Uterus (tissue), 4 donors: ENCODE results near the gene PRKCSH. TPM values are rescaled to one million over a fixed set of nuclear protein-coding genes. Genes with fewer than 3 reads are reported as not detected.

Experiments used
- DNase-seq, 2 donors: peaks; one replicate each; pipeline ENCODE4 v3.0.0-alpha.2; 2019 to 2020
- H3K27ac ChIP-seq, 2 donors: fragments of 200-600 bp; sonication (generic); 1 replicate in 1 of 2; 2 replicates in 1 of 2; pipeline ENCODE4 v1.5.1; 2016 to 2018
- H3K27me3 ChIP-seq, 2 donors: fragments of 200-600 bp; sonication (generic); one replicate each; pipeline ENCODE4 v1.5.1; 2018 to 2019; ENCODE audit warnings: control low read depth in 1 of 2
- H3K36me3 ChIP-seq, 2 donors: fragments of 200-600 bp; sonication (generic); one replicate each; pipeline ENCODE4 v1.5.1; 2019; ENCODE audit warnings: control low read depth in 1 of 2
- H3K4me1 ChIP-seq, 2 donors: fragments of 200-600 bp; sonication (generic); one replicate each; pipeline ENCODE4 v1.5.1; 2018 to 2019; ENCODE audit warnings: control low read depth in 1 of 2
- H3K4me3 ChIP-seq, 2 donors: fragments of 200-600 bp; sonication (generic); 1 replicate in 1 of 2; 2 replicates in 1 of 2; pipeline ENCODE4 v1.5.1; 2018 to 2019; ENCODE audit warnings: mild to moderate bottlenecking in 1 of 2
- H3K9me3 ChIP-seq, 2 donors: fragments of 200-600 bp; sonication (generic); one replicate each; pipeline ENCODE4 v1.5.1; 2019; ENCODE audit warnings: control low read depth in 1 of 2
- POLR2A ChIP-seq, 2 donors: fragments of 450-650 bp; IDR thresholded peaks; one replicate each; pipeline ENCODE4 v1.6.1; 2016; ENCODE audit warnings: antibody characterized with exemption in 2 of 2, mild to moderate bottlenecking in 1 of 2, moderate library complexity in 1 of 2
- intact Hi-C: fragments of 100-400 bp; cut with DNase I; formaldehyde crosslinking; loops from one replicate; pipeline ENCODE4 v1.15.1; 2023; ENCODE audit warnings: low total_unique reads
- total RNA-seq, 4 donors: library from RNA; depleted of rRNA in 3 of 4; stranded (reverse); fragments of >200 nt in 3 of 4; gene quantifications; one replicate each; pipeline versions ENCODE4 v1.1.0 to v1.2.4, GENCODE V29; 2014 to 2023
- TF ChIP-seq, protein P1 (sequence below), 4 experiments: fragments of 200-600 bp in 2 of 4; fragments of 450-650 bp in 2 of 4; sonication (generic) in 2 of 4; IDR thresholded peaks; one replicate each; pipeline ENCODE4 v1.5.1; 2016 to 2019; ENCODE audit warnings: antibody characterized with exemption in 4 of 4, mild to moderate bottlenecking in 2 of 4, moderate library complexity in 1 of 4
- donor health status: DM: yes; HTN: yes; CAD: no.

PRKCSH gene
- total RNA-seq, 4 donors from 2014 or later = 65.3 to 228 (median 155) TPM

DNA sequence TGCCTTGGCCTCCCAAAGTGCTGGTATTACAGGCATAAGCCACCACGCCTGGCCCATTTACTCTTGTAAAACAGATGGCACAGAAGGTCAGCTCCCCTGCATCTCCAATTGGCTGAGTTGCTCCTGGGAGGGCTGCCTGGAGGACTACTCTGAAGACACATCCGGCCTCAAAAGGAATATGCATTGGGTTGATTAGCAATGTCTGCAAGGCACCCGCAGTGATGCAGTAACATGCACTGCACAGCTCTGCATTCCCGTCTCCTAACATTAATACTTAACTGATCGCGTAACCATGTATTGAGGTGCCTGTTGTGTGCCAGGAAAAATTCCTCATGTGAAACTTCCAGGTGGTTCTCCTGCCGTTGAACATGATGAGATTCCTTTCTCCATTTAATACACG is 40.4 kb downstream of the PRKCSH start:
- intact Hi-C loops = no loop called here
- Histone ChIP-seq H3K27ac (no peak overlapping the region), H3K27me3 (peaks cover 7 to 16% of the 10 kb centered on the region in 2 donors), H3K4me3 (no peak overlapping the region), H3K36me3 (no peaks in the 10 kb centered on the region), H3K9me3 (no peaks in the 10 kb centered on the region), H3K4me1 (peaks cover 0 to 15% of the 10 kb centered on the region in 2 donors)
- DNase-seq = no peak
- TF ChIP-seq POLR2A (IDR thresholded peaks at IDR 0.05) = no peak
- TF ChIP-seq, protein P1, sequence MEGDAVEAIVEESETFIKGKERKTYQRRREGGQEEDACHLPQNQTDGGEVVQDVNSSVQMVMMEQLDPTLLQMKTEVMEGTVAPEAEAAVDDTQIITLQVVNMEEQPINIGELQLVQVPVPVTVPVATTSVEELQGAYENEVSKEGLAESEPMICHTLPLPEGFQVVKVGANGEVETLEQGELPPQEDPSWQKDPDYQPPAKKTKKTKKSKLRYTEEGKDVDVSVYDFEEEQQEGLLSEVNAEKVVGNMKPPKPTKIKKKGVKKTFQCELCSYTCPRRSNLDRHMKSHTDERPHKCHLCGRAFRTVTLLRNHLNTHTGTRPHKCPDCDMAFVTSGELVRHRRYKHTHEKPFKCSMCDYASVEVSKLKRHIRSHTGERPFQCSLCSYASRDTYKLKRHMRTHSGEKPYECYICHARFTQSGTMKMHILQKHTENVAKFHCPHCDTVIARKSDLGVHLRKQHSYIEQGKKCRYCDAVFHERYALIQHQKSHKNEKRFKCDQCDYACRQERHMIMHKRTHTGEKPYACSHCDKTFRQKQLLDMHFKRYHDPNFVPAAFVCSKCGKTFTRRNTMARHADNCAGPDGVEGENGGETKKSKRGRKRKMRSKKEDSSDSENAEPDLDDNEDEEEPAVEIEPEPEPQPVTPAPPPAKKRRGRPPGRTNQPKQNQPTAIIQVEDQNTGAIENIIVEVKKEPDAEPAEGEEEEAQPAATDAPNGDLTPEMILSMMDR (IDR thresholded peaks at IDR 0.05) = no peak

- intact Hi-C loops = no loop called here
- no peak for TF ChIP-seq POLR2A (IDR thresholded peaks at IDR 0.05)
- TF ChIP-seq, protein P1 (IDR thresholded peaks at IDR 0.05) = no peak
- no peaks in the 10 kb centered on the region for H3K36me3 ChIP-seq
These were observed 43.0 kb downstream of the PRKCSH start for GRCh38 chr19:11478167-11479089.

DNA sequence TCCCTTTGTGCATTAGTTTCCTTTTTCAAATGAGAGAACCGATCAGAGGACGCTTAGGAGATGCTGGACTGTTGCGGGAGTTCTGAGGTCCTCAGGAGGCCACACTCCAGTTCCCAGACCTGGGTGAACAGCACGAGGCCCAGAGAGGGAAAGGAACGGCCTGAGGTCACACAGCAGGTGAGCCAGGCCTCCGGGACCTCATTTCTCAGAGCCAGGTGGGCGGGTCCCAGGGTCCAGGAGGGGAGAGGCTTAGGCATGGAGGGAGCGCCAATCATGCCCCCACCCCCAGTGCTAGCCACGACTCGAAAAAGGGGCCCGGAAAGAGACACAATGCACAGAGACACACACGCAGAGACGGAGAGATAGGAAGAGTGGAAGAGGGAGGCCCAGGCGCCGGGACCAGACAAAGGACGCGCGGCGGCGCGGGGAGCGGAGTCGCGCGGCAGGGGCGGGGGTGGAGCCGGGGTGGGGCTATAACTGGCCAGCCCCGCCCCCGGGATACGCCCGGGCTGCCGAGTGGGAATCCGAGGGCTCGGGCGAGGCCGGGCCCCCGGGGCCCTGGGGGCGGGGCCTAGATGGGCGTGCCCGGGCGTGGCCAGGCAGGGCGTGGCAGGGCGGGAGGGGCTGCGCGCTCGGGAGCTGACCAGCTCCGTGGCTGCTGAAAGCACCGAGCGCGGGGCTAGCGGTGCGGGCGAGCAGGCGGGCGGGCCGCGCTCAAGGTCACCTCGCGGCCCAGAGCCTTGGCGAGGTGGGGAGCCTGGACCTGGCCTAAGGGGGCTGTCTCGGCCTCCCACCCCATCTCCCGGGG is 43.9 kb downstream of the PRKCSH start:
- no peak for DNase-seq
- Histone ChIP-seq H3K36me3 (no peaks in the 10 kb centered on the region), H3K9me3 (no peaks in the 10 kb centered on the region), H3K4me3 (no peak overlapping the region), H3K27me3 (peaks cover 21 to 45% of the 10 kb centered on the region in 2 donors), H3K4me1 (peaks cover 0 to 28% of the 10 kb centered on the region in 2 donors), H3K27ac (no peak overlapping the region)
- TF ChIP-seq, protein P1 (IDR thresholded peaks at IDR 0.05) = no peak
- no peak for TF ChIP-seq POLR2A (IDR thresholded peaks at IDR 0.05)
- intact Hi-C loops = no loop called here

More at GRCh38 chr19:11478167-11479089, 43.0 kb downstream of the PRKCSH start:
- H3K9me3 ChIP-seq = no peaks in the 10 kb centered on the region
- no peak overlapping the region for H3K4me3 ChIP-seq
- no peak for DNase-seq
- H3K27me3 ChIP-seq = peaks cover 21 to 41% of the 10 kb centered on the region in 2 donors
- no peak overlapping the region for H3K27ac ChIP-seq
- peaks cover 0 to 28% of the 10 kb centered on the region in 2 donors for H3K4me1 ChIP-seq

DNA sequence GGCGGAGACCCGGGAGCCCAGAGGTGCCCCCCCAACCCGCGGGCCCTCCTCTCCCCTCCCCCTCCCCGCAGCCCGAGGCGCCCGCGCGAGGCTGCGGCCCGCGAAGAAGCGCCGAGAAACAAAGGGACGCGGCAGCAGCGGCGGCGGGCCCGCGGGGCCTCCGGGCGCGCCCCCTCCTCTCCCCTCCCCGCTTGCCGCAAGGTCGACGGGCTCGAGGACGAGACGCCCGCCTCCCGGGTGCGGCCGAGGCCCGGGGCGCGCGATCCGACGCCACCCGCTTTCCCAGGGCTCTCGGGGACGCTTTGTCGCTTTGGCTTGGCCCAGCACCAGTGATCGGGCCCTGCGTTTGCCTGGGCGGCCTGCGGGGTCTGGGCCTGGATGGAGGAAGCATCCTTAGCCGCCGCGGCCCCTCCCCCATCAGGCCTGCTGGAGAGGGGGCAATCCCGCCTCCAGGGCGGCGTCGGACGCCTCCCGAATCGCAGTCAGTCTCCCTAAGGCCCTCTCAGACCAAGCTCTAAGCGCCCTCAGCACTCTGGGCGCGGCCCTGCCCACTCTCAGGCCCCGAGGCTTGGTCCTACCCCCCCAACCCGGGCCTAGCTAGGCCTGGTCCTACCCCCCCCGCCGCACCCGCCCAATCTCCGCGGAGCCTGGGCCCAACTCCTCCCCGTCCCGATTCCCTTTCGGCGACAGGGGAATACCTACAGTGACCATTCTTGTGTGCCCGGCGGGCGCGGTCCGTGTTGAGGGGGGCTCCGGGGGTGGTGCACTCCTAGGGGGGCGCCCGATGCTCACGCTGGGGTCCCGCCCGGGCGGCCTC is 44.7 kb downstream of the PRKCSH start:
- Histone ChIP-seq H3K36me3 (no peaks in the 10 kb centered on the region), H3K27ac (no peak overlapping the region), H3K4me3 (no peak overlapping the region), H3K27me3 (peaks cover 21 to 45% of the 10 kb centered on the region in 2 donors), H3K9me3 (no peaks in the 10 kb centered on the region), H3K4me1 (peaks cover 0 to 28% of the 10 kb centered on the region in 2 donors)
- intact Hi-C loops = loop anchor here (10.0 kb wide), 1 partner anchor 105 kb away; no protein-coding TSS in a partner anchor
- TF ChIP-seq, protein P1 (IDR thresholded peaks at IDR 0.05) = no peak
- no peak for TF ChIP-seq POLR2A (IDR thresholded peaks at IDR 0.05)
- DNase-seq = no peak
